ENCODE results near the gene VARS1.
"Not testable (repeated sequence)": the region's sequence is repeated elsewhere in the genome, so short reads cannot be mapped to it uniquely, and the experiment has no call there.

VARS1 gene

GRCh38 chr6:31795616-31796298 is at the start of gene VARS1:
Gene VARS1, minus strand, starts transcription at chr6:31795752. Its CDS starts 535 bp downstream, at chr6:31795217.
- Histone ChIP-seq H3K4me3 (ENCODE audit: low read depth, low read length) (peak within 1 kb of the TSS; percentile 94), H3K27me3 (ENCODE audit: insufficient read depth, low read length) (no peaks in the 10 kb centered on the region), H3K4me1 (ENCODE audit: control insufficient read depth, insufficient read depth, low read length, unreplicated experiment) (peaks cover 15% of the 10 kb centered on the region), H3K27ac (ENCODE audit: low read depth, low read length) (peak within 1 kb of the TSS; percentile 83), H2AFZ (ENCODE audit: low read length, unreplicated experiment) (peak within 1 kb of the TSS; percentile 51), H3K36me3 (ENCODE audit: insufficient read depth, low read length) (no peaks in the 10 kb centered on the region; the same call in 1 of the 2 replicates), H3K79me2 (ENCODE audit: control insufficient read depth, insufficient read depth, low read length, unreplicated experiment) (peaks cover 26% of the 10 kb centered on the region)

DNA sequence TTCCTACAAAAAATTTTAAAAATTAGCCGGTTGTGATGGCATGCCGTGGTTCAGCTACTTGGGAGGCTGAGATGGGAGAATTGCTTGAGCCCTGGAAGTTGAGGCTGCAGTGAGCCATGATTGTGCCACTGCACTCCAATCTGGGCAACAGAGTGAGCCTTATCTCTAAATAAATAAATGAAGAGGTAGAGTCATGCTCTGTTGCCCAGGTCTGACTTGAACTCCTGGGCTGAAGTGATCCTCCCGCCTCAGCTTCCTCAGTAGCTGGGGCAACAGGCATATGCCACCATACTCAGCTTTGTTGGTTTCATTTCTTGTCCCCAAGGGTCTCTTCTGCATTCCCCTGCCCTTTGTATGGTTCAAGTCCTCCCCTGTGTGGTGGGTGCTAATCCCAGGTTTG is 49.0 kb upstream of the VARS1 start:
- H3K79me2 ChIP-seq (ENCODE audit: control insufficient read depth, insufficient read depth, low read length, unreplicated experiment): no peaks in the 10 kb centered on the region
- no peaks in the 10 kb centered on the region for H3K27me3 ChIP-seq (ENCODE audit: insufficient read depth, low read length)
- H3K27ac ChIP-seq (ENCODE audit: low read depth, low read length): no peak overlapping the region
- H2AFZ ChIP-seq (ENCODE audit: low read length, unreplicated experiment): no peak overlapping the region
- peaks cover 12% of the 10 kb centered on the region for H3K36me3 ChIP-seq (ENCODE audit: insufficient read depth, low read length)
- H3K4me1 ChIP-seq (ENCODE audit: control insufficient read depth, insufficient read depth, low read length, unreplicated experiment): no peaks in the 10 kb centered on the region
- no peak overlapping the region for H3K4me3 ChIP-seq (ENCODE audit: low read depth, low read length)

DNA sequence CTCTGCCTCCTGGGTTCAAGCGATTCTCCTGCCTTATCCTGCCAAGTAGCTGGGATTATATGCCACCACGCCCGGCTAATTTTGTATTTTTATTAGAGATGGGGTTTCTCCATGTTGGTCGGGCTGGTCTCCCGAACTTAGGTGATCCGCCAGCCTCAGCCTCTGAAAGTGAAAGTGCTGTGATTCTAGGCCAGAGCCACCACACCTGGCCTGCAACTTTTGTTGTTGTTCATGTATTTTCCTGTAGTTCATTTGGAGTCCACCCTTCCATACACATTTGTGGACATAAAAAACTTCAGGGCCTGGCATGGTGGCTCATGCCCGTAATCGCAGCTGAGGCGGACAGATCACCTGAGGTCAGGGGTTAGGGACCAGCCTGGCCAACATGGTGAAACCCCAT is 46.5 kb upstream of the VARS1 start:
- no peak overlapping the region for H2AFZ ChIP-seq (ENCODE audit: low read length, unreplicated experiment)
- no peak overlapping the region for H3K4me3 ChIP-seq (ENCODE audit: low read depth, low read length)
- no peak overlapping the region for H3K27ac ChIP-seq (ENCODE audit: low read depth, low read length)
- peaks cover 32% of the 10 kb centered on the region for H3K36me3 ChIP-seq (ENCODE audit: insufficient read depth, low read length)
- H3K4me1 ChIP-seq (ENCODE audit: control insufficient read depth, insufficient read depth, low read length, unreplicated experiment): peaks cover 11% of the 10 kb centered on the region
- peaks cover 10% of the 10 kb centered on the region for H3K79me2 ChIP-seq (ENCODE audit: control insufficient read depth, insufficient read depth, low read length, unreplicated experiment)
- H3K27me3 ChIP-seq (ENCODE audit: insufficient read depth, low read length): no peaks in the 10 kb centered on the region

DNA sequence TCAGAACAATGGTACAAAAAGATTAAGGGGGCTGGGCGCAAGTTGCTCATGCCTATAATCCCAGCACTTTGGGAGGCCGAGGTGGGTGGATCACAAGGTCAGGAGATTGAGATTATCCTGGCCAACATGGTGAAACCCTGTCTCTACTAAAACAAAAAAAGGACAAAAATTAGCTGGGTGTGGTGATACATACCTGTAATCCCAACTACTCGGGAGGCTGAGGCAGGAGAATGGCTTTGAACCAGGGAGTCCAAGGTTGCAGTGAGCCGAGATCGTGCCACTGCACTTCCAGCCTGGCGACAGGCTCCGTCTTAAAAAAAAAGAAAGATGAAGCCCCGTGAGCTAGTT is 44.2 kb upstream of the VARS1 start:
- not testable (repeated sequence) for H3K4me3 ChIP-seq (ENCODE audit: low read depth, low read length); H2AFZ ChIP-seq (ENCODE audit: low read length, unreplicated experiment); H3K27me3 ChIP-seq (ENCODE audit: insufficient read depth, low read length); H3K27ac ChIP-seq (ENCODE audit: low read depth, low read length)
- Histone ChIP-seq H3K79me2 (ENCODE audit: control insufficient read depth, insufficient read depth, low read length, unreplicated experiment) (peaks cover 33% of the 10 kb centered on the region), H3K4me1 (ENCODE audit: control insufficient read depth, insufficient read depth, low read length, unreplicated experiment) (peaks cover 11% of the 10 kb centered on the region), H3K36me3 (ENCODE audit: insufficient read depth, low read length) (peaks cover 43% of the 10 kb centered on the region)

GRCh38 chr6:31838968-31839367 is 43.4 kb upstream of the VARS1 start:
- Histone ChIP-seq H3K27ac (ENCODE audit: low read depth, low read length) (no peak overlapping the region), H3K4me1 (ENCODE audit: control insufficient read depth, insufficient read depth, low read length, unreplicated experiment) (peaks cover 11% of the 10 kb centered on the region), H2AFZ (ENCODE audit: low read length, unreplicated experiment) (no peak overlapping the region), H3K27me3 (ENCODE audit: insufficient read depth, low read length) (no peaks in the 10 kb centered on the region), H3K36me3 (ENCODE audit: insufficient read depth, low read length) (peaks cover 43% of the 10 kb centered on the region), H3K4me3 (ENCODE audit: low read depth, low read length) (peak overlapping the region; percentile 97; the same call in 1 of the 2 replicates), H3K79me2 (ENCODE audit: control insufficient read depth, insufficient read depth, low read length, unreplicated experiment) (peaks cover 35% of the 10 kb centered on the region)

- peaks cover 35% of the 10 kb centered on the region for H3K79me2 ChIP-seq (ENCODE audit: control insufficient read depth, insufficient read depth, low read length, unreplicated experiment)
- H3K4me1 ChIP-seq (ENCODE audit: control insufficient read depth, insufficient read depth, low read length, unreplicated experiment): peaks cover 11% of the 10 kb centered on the region
- peak overlapping the region; percentile 97 for H3K4me3 ChIP-seq (ENCODE audit: low read depth, low read length)
- H3K27ac ChIP-seq (ENCODE audit: low read depth, low read length); H2AFZ ChIP-seq (ENCODE audit: low read length, unreplicated experiment); H3K27me3 ChIP-seq (ENCODE audit: insufficient read depth, low read length): not testable (repeated sequence)
- peaks cover 43% of the 10 kb centered on the region for H3K36me3 ChIP-seq (ENCODE audit: insufficient read depth, low read length)
Measured at GRCh38 chr6:31838114-31838553, 42.6 kb upstream of the VARS1 start.

DNA sequence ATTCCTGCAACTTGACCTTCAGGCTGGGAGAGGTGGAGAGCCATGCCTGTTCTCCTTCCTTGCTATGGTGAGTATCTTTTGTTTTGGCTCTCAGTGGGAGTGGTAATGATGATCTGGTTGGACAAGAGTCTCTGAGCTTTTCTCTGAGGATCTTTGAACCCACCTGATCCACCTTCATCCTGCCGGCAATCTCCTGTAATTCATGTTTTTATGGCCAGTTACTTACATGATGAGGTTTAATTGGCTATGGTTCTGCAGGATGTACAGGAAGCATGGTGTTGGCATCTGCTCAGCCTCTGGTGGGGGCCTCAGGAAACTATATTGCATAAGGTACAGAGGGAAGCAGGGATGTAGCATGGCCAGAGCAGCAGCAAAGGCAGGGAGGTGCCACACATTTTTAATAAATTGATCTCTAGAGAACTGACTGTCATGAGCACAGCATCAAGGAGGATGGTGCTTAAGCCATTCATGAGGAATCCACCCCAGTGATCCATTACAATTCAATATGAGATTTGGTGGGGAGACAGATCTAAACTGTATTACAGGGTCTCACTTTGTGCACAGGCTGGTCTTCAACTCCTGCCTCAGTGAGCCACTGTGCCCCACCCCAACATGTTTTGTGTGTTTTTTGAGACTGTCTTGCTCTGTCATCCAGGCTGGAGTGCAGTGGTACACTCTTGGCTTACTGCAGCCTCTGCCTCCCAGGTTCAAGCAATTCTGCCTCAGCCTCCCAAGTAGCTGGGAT is 42.0 kb upstream of the VARS1 start:
- H3K4me1 ChIP-seq (ENCODE audit: control insufficient read depth, insufficient read depth, low read length, unreplicated experiment): peaks cover 11% of the 10 kb centered on the region
- peak overlapping the region; percentile 74; the same call in 1 of the 2 replicates for H3K27ac ChIP-seq (ENCODE audit: low read depth, low read length)
- H3K36me3 ChIP-seq (ENCODE audit: insufficient read depth, low read length): peaks cover 43% of the 10 kb centered on the region
- H3K4me3 ChIP-seq (ENCODE audit: low read depth, low read length): peak overlapping the region; percentile 97
- no peaks in the 10 kb centered on the region for H3K27me3 ChIP-seq (ENCODE audit: insufficient read depth, low read length)
- H2AFZ ChIP-seq (ENCODE audit: low read length, unreplicated experiment): no peak overlapping the region
- H3K79me2 ChIP-seq (ENCODE audit: control insufficient read depth, insufficient read depth, low read length, unreplicated experiment): peaks cover 35% of the 10 kb centered on the region

DNA sequence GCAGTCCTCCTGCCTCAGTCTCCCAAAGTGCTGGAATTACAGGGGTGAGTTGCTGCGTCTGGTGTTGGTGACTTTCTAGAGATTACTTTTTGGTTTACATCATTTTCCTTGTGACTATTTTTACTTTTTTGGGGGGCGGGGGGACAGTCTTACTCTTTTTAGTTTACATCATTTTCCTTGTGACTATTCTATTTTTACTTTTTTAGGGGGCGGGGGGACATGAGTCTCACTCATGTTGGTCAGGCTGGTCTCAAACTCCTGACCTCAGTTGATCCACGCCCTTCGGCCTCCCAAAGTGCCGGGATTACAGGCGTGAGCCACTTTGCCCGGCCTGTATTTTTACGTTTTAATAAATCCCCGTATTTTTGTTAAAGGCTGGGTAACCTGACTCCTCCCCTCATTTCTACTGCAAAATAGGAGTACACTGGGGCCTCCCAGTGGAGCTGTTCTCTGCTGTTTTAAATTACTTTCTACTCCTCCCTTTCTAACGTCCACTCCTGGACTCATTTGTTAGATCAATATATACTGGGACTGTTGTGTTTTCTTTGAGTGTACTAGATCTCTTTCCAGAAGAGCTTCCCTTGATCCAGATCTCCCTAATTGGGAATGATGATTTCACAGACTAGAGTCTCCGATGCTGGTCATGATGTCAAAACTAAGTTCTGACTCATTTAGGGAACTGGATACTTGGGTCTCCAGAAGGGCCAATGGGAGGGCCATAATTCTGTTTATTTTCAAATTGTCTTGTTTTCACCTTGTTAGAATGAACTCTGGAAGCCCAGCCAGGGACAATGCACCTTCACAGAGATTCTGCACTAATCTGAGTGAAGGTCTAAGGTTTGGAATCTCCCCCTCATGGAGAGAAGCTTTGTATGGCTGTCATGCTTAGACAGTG is 41.2 kb upstream of the VARS1 start:
- H3K4me3 ChIP-seq (ENCODE audit: low read depth, low read length): peak overlapping the region; percentile 97
- H3K36me3 ChIP-seq (ENCODE audit: insufficient read depth, low read length): peaks cover 43% of the 10 kb centered on the region
- H2AFZ ChIP-seq (ENCODE audit: low read length, unreplicated experiment): no peak overlapping the region
- peak overlapping the region; percentile 74 for H3K27ac ChIP-seq (ENCODE audit: low read depth, low read length)
- no peaks in the 10 kb centered on the region for H3K27me3 ChIP-seq (ENCODE audit: insufficient read depth, low read length)
- H3K79me2 ChIP-seq (ENCODE audit: control insufficient read depth, insufficient read depth, low read length, unreplicated experiment): peaks cover 36% of the 10 kb centered on the region
- H3K4me1 ChIP-seq (ENCODE audit: control insufficient read depth, insufficient read depth, low read length, unreplicated experiment): peaks cover 12% of the 10 kb centered on the region

- Histone ChIP-seq H3K27me3 (ENCODE audit: insufficient read depth, low read length) (no peaks in the 10 kb centered on the region), H3K27ac (ENCODE audit: low read depth, low read length) (peak overlapping the region; percentile 74), H3K36me3 (ENCODE audit: insufficient read depth, low read length) (peaks cover 43% of the 10 kb centered on the region), H3K79me2 (ENCODE audit: control insufficient read depth, insufficient read depth, low read length, unreplicated experiment) (peaks cover 42% of the 10 kb centered on the region), H3K4me3 (ENCODE audit: low read depth, low read length) (peak overlapping the region; percentile 97), H3K4me1 (ENCODE audit: control insufficient read depth, insufficient read depth, low read length, unreplicated experiment) (peaks cover 19% of the 10 kb centered on the region), H2AFZ (ENCODE audit: low read length, unreplicated experiment) (no peak overlapping the region)
Measured at GRCh38 chr6:31836047-31836473, 40.5 kb upstream of the VARS1 start.

Measured in ACC112 (cell line).